Astrocyte (in vitro differentiated cells and primary cell): ENCODE data around the gene KCNQ1. TPM values are rescaled to one million over a fixed set of nuclear protein-coding genes. Genes with fewer than 3 reads are reported as not detected.

ENCODE experiments used
- DNase-seq: peaks from one replicate; pipeline ENCODE4 v3.0.0-alpha.2; 2010; ENCODE audit warnings: low read depth
- FAIRE-seq: peaks from 2 replicates; lab custom pipeline; 2011; peaks lifted over from hg19 to GRCh38; lab: Jason Lieb, UNC
- H2AFZ ChIP-seq: 2 replicates; pipeline ENCODE4 v1.6.0; 2012; ENCODE audit warnings: low read depth, low read length, inconsistent platforms
- H3K27ac ChIP-seq: 2 replicates; pipeline ENCODE4 v1.5.1; 2011; ENCODE audit warnings: low read depth, low read length, inconsistent platforms
- H3K27me3 ChIP-seq: 2 replicates; pipeline ENCODE4 v1.6.0; 2011; ENCODE audit warnings: low read length, inconsistent platforms; ENCODE audit not compliant: insufficient read depth
- H3K36me3 ChIP-seq: 2 replicates; pipeline ENCODE4 v1.5.1; 2011; ENCODE audit warnings: low read length, inconsistent platforms; ENCODE audit not compliant: insufficient read depth
- H3K4me1 ChIP-seq: 2 replicates; pipeline ENCODE4 v1.5.1; 2011; ENCODE audit warnings: low read length, inconsistent platforms; ENCODE audit not compliant: insufficient read depth
- H3K4me2 ChIP-seq: 2 replicates; pipeline ENCODE4 v1.6.0; 2012; ENCODE audit warnings: low read length, inconsistent platforms
- H3K4me3 ChIP-seq: 2 replicates; pipeline ENCODE4 v1.5.1; 2011; ENCODE audit warnings: low read depth, mild to moderate bottlenecking, low read length, inconsistent platforms; ENCODE audit not compliant: insufficient read depth
- H3K79me2 ChIP-seq: 2 replicates; pipeline ENCODE4 v1.6.0; 2012; ENCODE audit warnings: mild to moderate bottlenecking, low read length, inconsistent platforms; ENCODE audit not compliant: insufficient read depth
- H3K9ac ChIP-seq: 2 replicates; pipeline ENCODE4 v1.6.0; 2012; ENCODE audit warnings: mild to moderate bottlenecking, low read length, inconsistent platforms
- H3K9me3 ChIP-seq: 2 replicates; pipeline ENCODE4 v1.5.1; 2012; ENCODE audit warnings: low read depth, mild to moderate bottlenecking, low read length, inconsistent platforms; ENCODE audit not compliant: insufficient read depth
- H4K20me1 ChIP-seq: 2 replicates; pipeline ENCODE4 v1.6.0; 2012; ENCODE audit warnings: low read length, inconsistent platforms; ENCODE audit not compliant: insufficient read depth
- H3K27ac Mint-ChIP-seq: one replicate; pipeline ENCODE4 v1.8.0; 2021; ENCODE audit warnings: mild to moderate bottlenecking, mixed read lengths; ENCODE audit not compliant: unreplicated experiment
- H3K27me3 Mint-ChIP-seq: one replicate; pipeline ENCODE4 v1.8.0; 2021; ENCODE audit warnings: low read depth, mixed read lengths; ENCODE audit not compliant: unreplicated experiment
- H3K36me3 Mint-ChIP-seq: one replicate; pipeline ENCODE4 v1.8.0; 2021; ENCODE audit warnings: low read depth, mixed read lengths; ENCODE audit not compliant: unreplicated experiment
- H3K4me1 Mint-ChIP-seq: one replicate; pipeline ENCODE4 v1.8.0; 2021; ENCODE audit warnings: low read depth, mixed read lengths; ENCODE audit not compliant: unreplicated experiment
- H3K4me3 Mint-ChIP-seq: one replicate; pipeline ENCODE4 v1.8.0; 2021; ENCODE audit warnings: mild to moderate bottlenecking, moderate library complexity, mixed read lengths; ENCODE audit not compliant: unreplicated experiment
- H3K9me3 Mint-ChIP-seq: one replicate; pipeline ENCODE4 v1.8.0; 2021; ENCODE audit warnings: mild to moderate bottlenecking, mixed read lengths; ENCODE audit not compliant: unreplicated experiment
- CTCF ChIP-seq: IDR thresholded peaks from 2 replicates; pipeline ENCODE4 v1.5.1; 2011; ENCODE audit warnings: low read depth, mild to moderate bottlenecking, inconsistent platforms, low read length, moderate library complexity; ENCODE audit not compliant: insufficient read depth
- EZH2 ChIP-seq: IDR thresholded peaks from 2 replicates; pipeline ENCODE4 v1.6.1; 2012; ENCODE audit warnings: mild to moderate bottlenecking, low read length, inconsistent platforms; ENCODE audit not compliant: insufficient read depth
- total RNA-seq: library from RNA; stranded (reverse); gene quantifications from 2 replicates; pipeline ENCODE4 v1.2.1, GENCODE V29; 2021

The KCNQ1 gene
- total RNA-seq, 1 donor from 2014 or later, result not detected

GRCh38 chr11:2714463-2714800 lies 269.6 kb downstream of the KCNQ1 start:
- no peaks in the 10 kb centered on the region for H3K79me2 ChIP-seq
- Mint-ChIP-seq H3K36me3 (no peaks in the 10 kb centered on the region), H3K27me3 (peaks cover 64% of the 10 kb centered on the region), H3K4me3 (no peak overlapping the region), H3K9me3 (peaks cover 16% of the 10 kb centered on the region), H3K4me1 (no peaks in the 10 kb centered on the region), H3K27ac (no peak overlapping the region)
- H3K4me1 ChIP-seq, result no peaks in the 10 kb centered on the region
- no peaks in the 10 kb centered on the region for H4K20me1 ChIP-seq
- H2AFZ ChIP-seq, result no peak overlapping the region
- H3K4me2 ChIP-seq, result no peak overlapping the region
- H3K9me3 ChIP-seq, result no peaks in the 10 kb centered on the region
- DNase-seq (no peak), FAIRE-seq (no peak)
- H3K36me3 ChIP-seq, result no peaks in the 10 kb centered on the region
- TF ChIP-seq CTCF, result no peak
- TF ChIP-seq EZH2, result no peak
- no peak overlapping the region for H3K9ac ChIP-seq
- H3K27me3 ChIP-seq, result peaks cover 14% of the 10 kb centered on the region
- H3K4me3 ChIP-seq, result no peak overlapping the region
- no peak overlapping the region for H3K27ac ChIP-seq

GRCh38 chr11:2714871-2715270 lies 270.1 kb downstream of the KCNQ1 start:
- FAIRE-seq, result no peak
- peaks cover 66% of the 10 kb centered on the region for H3K27me3 Mint-ChIP-seq
- Histone ChIP-seq H3K36me3 (no peaks in the 10 kb centered on the region), H3K4me1 (no peaks in the 10 kb centered on the region), H3K4me3 (no peak overlapping the region), H3K9ac (no peak overlapping the region), H3K79me2 (no peaks in the 10 kb centered on the region), H3K9me3 (no peaks in the 10 kb centered on the region), H3K4me2 (no peak overlapping the region), H4K20me1 (no peaks in the 10 kb centered on the region), H3K27ac (no peak overlapping the region), H2AFZ (no peak overlapping the region), H3K27me3 (peaks cover 10% of the 10 kb centered on the region)
- H3K4me1 Mint-ChIP-seq, result no peaks in the 10 kb centered on the region
- no peak for DNase-seq
- H3K9me3 Mint-ChIP-seq, result peaks cover 13% of the 10 kb centered on the region
- H3K4me3 Mint-ChIP-seq, result no peak overlapping the region
- H3K27ac Mint-ChIP-seq, result no peak overlapping the region
- TF ChIP-seq CTCF (no peak), EZH2 (no peak)
- H3K36me3 Mint-ChIP-seq, result no peaks in the 10 kb centered on the region

GRCh38 chr11:2715716-2716350 lies 271.0 kb downstream of the KCNQ1 start:
- Histone ChIP-seq H3K4me2 (no peak overlapping the region), H3K4me1 (no peaks in the 10 kb centered on the region), H3K9me3 (no peaks in the 10 kb centered on the region), H3K27ac (no peak overlapping the region), H2AFZ (no peak overlapping the region), H3K79me2 (no peaks in the 10 kb centered on the region), H3K9ac (no peak overlapping the region), H3K4me3 (no peak overlapping the region), H3K36me3 (no peaks in the 10 kb centered on the region), H4K20me1 (no peaks in the 10 kb centered on the region), H3K27me3 (peaks cover 12% of the 10 kb centered on the region)
- peaks cover 70% of the 10 kb centered on the region for H3K27me3 Mint-ChIP-seq
- no peaks in the 10 kb centered on the region for H3K36me3 Mint-ChIP-seq
- H3K27ac Mint-ChIP-seq, result no peak overlapping the region
- H3K4me3 Mint-ChIP-seq, result no peak overlapping the region
- DNase-seq (no peak), FAIRE-seq (no peak)
- no peaks in the 10 kb centered on the region for H3K4me1 Mint-ChIP-seq
- TF ChIP-seq CTCF, result no peak
- peaks cover 8% of the 10 kb centered on the region for H3K9me3 Mint-ChIP-seq
